HL-60 (cell line): Measurements from ENCODE around the gene S100PBP.

Source experiments
- CTCF ChIP-seq: IDR thresholded peaks from one replicate; pipeline ENCODE4 v1.5.1; 2011; ENCODE audit warnings: low read length, control low read depth, inconsistent platforms; ENCODE audit not compliant: insufficient read depth
- GABPA ChIP-seq: IDR thresholded peaks from 2 replicates; pipeline ENCODE4 v1.6.1; 2012; ENCODE audit warnings: low read depth
- POLR2AphosphoS5 ChIP-seq: IDR thresholded peaks from 2 replicates; pipeline ENCODE4 v1.6.1; 2012; ENCODE audit warnings: low read depth
- REST ChIP-seq: IDR thresholded peaks from 2 replicates; pipeline ENCODE4 v1.6.1; 2012; ENCODE audit warnings: low read depth; ENCODE audit not compliant: insufficient replicate concordance
- SPI1 ChIP-seq: IDR thresholded peaks from 2 replicates; pipeline ENCODE4 v1.6.1; 2012; ENCODE audit warnings: low read depth, mild to moderate bottlenecking, borderline replicate concordance

DNA sequence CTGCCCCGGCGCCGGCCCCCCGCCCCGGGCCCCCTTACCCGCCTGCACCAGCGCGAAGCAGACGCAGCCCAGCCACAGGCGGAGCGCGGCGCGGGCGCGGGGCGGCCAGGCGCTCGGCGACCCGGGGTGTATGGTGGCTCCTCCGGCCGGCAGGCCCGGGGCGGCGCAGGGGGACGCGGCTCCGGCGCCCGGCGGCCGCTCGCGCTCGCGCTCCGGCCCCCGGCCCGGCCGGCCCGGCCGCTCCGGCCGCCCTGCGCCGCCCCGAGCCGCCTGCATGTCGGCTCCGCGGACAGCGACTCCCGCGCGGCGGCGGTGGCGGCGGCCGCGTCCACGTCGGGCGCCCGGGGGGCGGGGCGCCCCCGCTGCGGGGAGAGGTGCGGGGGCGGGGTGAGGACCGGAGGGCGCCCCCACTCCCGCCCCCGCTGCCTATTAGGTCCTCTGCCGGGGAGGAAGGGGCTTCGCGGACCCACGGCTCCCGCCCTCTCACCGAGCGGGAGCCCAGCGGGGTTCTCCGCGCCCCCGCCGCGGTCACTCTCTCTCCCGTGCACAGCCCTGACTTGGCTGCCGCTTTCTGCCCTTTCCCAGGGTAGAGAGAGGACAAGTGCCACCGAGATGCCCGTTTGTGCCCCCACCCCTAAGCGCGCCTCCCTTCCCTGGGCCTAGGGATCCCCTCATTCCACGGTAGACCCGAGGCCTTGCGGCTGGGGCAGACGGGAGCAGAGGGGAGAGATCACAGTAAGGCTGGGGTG, 53.3 kb downstream of the S100PBP start, which contains the start of gene FNDC5:
- TF ChIP-seq CTCF (no peak), REST (no peak), POLR2AphosphoS5 (no peak), GABPA (no peak), SPI1 (no peak)
